Measurements from ENCODE around the gene IDH3G. TPM values are rescaled to one million over a fixed set of nuclear protein-coding genes. Genes with fewer than 3 reads are reported as not detected.

IDH3G gene
- total RNA-seq, 2 experiments from 2014 or later, result 46.8 to 47.3 TPM

GRCh38 chrX:153776120-153776599, 18.0 kb downstream of the IDH3G start:
- H3K4me1 ChIP-seq (ENCODE audit: insufficient read depth, low read length), result no peaks in the 10 kb centered on the region
- ChIA-PET POLR2A (no interaction called here), CTCF (no interaction called here)
- TF ChIP-seq, protein P1, sequence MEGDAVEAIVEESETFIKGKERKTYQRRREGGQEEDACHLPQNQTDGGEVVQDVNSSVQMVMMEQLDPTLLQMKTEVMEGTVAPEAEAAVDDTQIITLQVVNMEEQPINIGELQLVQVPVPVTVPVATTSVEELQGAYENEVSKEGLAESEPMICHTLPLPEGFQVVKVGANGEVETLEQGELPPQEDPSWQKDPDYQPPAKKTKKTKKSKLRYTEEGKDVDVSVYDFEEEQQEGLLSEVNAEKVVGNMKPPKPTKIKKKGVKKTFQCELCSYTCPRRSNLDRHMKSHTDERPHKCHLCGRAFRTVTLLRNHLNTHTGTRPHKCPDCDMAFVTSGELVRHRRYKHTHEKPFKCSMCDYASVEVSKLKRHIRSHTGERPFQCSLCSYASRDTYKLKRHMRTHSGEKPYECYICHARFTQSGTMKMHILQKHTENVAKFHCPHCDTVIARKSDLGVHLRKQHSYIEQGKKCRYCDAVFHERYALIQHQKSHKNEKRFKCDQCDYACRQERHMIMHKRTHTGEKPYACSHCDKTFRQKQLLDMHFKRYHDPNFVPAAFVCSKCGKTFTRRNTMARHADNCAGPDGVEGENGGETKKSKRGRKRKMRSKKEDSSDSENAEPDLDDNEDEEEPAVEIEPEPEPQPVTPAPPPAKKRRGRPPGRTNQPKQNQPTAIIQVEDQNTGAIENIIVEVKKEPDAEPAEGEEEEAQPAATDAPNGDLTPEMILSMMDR (IDR thresholded peaks at IDR 0.05), result no peak
- Mint-ChIP-seq H3K4me3 (no peak overlapping the region), H3K27ac (no peak overlapping the region), H3K36me3 (ENCODE audit: low read depth) (no peaks in the 10 kb centered on the region), H3K9me3 (no peaks in the 10 kb centered on the region), H3K4me1 (ENCODE audit: low read depth) (peaks cover 5% of the 10 kb centered on the region), H3K27me3 (peaks cover 5% of the 10 kb centered on the region)
- peaks cover 0 to 6% of the 10 kb centered on the region in 2 experiments for H3K9me3 ChIP-seq (ENCODE audit: control insufficient read depth in 1 of 2, insufficient read depth in 1 of 2, low read length in 2 of 2)
- H3K36me3 ChIP-seq (ENCODE audit: insufficient read depth, low read length), result no peaks in the 10 kb centered on the region
- ATAC-seq (ENCODE audit: poor library complexity) (no peak), DNase-seq (no peak)
- peaks cover 0 to 4% of the 10 kb centered on the region in 2 experiments for H3K27me3 ChIP-seq (ENCODE audit: control insufficient read depth in 1 of 2, insufficient read depth in 2 of 2, low read length in 2 of 2)
- H3K4me3 ChIP-seq (ENCODE audit: low read length), result no peak overlapping the region
- intact Hi-C loops (cut with DNase I, micrococcal nuclease), result no loop called here
- H3K27ac ChIP-seq (ENCODE audit: low read depth in 1 of 2, low read length in 2 of 2), result no peak overlapping the region

DNA sequence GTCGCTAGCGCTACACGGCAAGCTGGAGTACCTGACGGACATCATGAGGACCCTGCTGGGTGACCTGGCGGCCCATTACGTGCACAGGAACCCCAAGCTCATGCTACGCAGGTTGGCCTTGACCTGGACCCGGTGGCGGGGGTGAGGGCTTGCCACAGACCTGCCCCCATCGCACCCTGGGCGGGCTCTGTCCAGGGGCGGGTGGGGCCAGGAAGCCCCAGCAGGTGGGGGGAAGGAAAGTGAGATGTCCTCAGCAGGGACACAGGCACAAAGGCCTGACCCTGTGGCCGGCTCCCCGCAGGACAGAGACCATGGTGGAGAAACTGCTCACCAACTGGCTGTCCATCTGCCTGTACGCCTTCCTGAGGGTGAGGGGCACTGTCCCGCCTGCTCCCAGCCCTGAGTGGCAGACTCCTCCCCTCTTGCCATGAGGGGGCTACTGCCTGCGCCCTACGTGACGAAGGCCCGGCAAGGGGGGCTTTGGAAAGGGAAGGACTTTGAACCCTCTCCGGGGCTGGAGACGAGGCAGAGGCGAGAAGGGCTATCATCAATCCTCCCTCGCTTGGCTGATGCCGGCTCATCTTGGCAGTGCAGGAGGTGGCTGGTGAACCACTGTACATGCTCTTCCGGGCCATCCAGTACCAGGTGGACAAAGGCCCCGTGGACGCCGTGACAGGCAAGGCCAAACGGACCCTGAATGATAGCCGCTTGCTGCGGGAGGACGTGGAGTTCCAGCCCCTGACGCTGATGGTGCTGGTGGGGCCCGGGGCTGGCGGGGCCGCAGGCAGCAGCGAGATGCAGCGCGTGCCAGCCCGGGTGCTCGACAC, 18.7 kb downstream of the IDH3G start:
- H3K36me3 ChIP-seq (ENCODE audit: insufficient read depth, low read length), result no peaks in the 10 kb centered on the region
- H3K27me3 Mint-ChIP-seq, result peaks cover 5% of the 10 kb centered on the region
- H3K4me3 ChIP-seq (ENCODE audit: low read length), result no peak overlapping the region
- no peak for ATAC-seq (ENCODE audit: poor library complexity)
- H3K9me3 Mint-ChIP-seq, result no peaks in the 10 kb centered on the region
- H3K27ac ChIP-seq (ENCODE audit: low read depth in 1 of 2, low read length in 2 of 2), result no peak overlapping the region
- no peak overlapping the region for H3K4me3 Mint-ChIP-seq
- H3K4me1 ChIP-seq (ENCODE audit: insufficient read depth, low read length), result no peaks in the 10 kb centered on the region
- DNase-seq, result no peak
- H3K36me3 Mint-ChIP-seq (ENCODE audit: low read depth), result no peaks in the 10 kb centered on the region
- H3K27ac Mint-ChIP-seq, result no peak overlapping the region
- H3K9me3 ChIP-seq (ENCODE audit: control insufficient read depth in 1 of 2, insufficient read depth in 1 of 2, low read length in 2 of 2), result peaks cover 0 to 6% of the 10 kb centered on the region in 2 experiments
- ChIA-PET POLR2A (no interaction called here), CTCF (no interaction called here)
- peaks cover 0 to 4% of the 10 kb centered on the region in 2 experiments for H3K27me3 ChIP-seq (ENCODE audit: control insufficient read depth in 1 of 2, insufficient read depth in 2 of 2, low read length in 2 of 2)
- intact Hi-C loops (cut with DNase I, micrococcal nuclease), result no loop called here
- H3K4me1 Mint-ChIP-seq (ENCODE audit: low read depth), result peaks cover 5% of the 10 kb centered on the region
- TF ChIP-seq, protein P1 (IDR thresholded peaks at IDR 0.05), result no peak

DNA sequence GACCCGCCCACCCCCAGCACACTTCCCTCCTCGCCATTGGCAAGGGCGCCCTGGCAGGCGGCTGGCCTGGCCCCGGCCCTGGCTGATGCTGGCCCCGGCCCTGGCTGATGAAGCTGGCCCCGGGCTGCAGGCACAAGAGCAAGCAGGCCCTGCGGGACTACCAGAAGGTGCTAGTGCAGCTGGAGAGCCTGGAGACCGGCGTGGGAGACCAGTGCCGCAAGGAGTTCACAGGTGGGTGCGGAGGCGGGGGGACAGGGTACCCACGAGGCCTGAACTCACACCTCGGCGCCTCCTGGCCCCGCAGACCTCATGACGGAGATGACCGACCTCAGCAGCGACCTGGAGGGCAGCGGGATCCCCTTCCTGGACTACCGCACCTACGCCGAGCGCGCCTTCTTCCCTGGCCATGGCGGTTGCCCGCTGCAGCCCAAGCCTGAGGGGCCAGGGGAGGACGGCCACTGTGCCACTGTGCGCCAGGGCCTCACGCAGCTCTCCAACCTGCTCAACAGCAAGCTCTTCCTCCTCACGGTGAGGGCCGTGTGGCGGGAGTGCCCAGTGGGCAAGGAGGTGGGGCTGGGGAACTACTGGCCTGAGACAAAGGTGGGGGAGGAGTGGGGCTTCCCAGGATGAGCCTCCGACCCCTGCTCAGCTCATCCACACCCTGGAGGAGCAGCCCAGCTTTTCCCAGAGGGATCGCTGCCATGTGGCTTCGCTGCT, 19.4 kb downstream of the IDH3G start:
- no peak overlapping the region for H3K4me3 ChIP-seq (ENCODE audit: low read length)
- Mint-ChIP-seq H3K4me1 (ENCODE audit: low read depth) (no peaks in the 10 kb centered on the region), H3K36me3 (ENCODE audit: low read depth) (no peaks in the 10 kb centered on the region), H3K4me3 (no peak overlapping the region), H3K27ac (no peak overlapping the region), H3K27me3 (no peaks in the 10 kb centered on the region), H3K9me3 (no peaks in the 10 kb centered on the region)
- CTCF ChIA-PET, result no interaction called here
- H3K9me3 ChIP-seq (ENCODE audit: control insufficient read depth in 1 of 2, insufficient read depth in 1 of 2, low read length in 2 of 2), result no peaks in the 10 kb centered on the region
- DNase-seq (no peak), ATAC-seq (ENCODE audit: poor library complexity) (no peak)
- no peak overlapping the region for H3K27ac ChIP-seq (ENCODE audit: low read depth in 1 of 2, low read length in 2 of 2)
- intact Hi-C loops (cut with DNase I, micrococcal nuclease), result no loop called here
- TF ChIP-seq, protein P1 (IDR thresholded peaks at IDR 0.05), result no peak
- POLR2A ChIA-PET, result no interaction called here
- H3K27me3 ChIP-seq (ENCODE audit: control insufficient read depth in 1 of 2, insufficient read depth in 2 of 2, low read length in 2 of 2), result no peaks in the 10 kb centered on the region
- no peaks in the 10 kb centered on the region for H3K36me3 ChIP-seq (ENCODE audit: insufficient read depth, low read length)
- H3K4me1 ChIP-seq (ENCODE audit: insufficient read depth, low read length), result no peaks in the 10 kb centered on the region

Measured in CD4-positive, alpha-beta T cell (primary cell).